ENCODE measurements around the gene KLF2. TPM values are rescaled to one million over a fixed set of nuclear protein-coding genes. Genes with fewer than 3 reads are reported as not detected.

Gene KLF2
- total and polyA plus RNA-seq, 2 of the 13 experiments (the other 11 are each of a cell fraction or from before 2014, with no cell fraction given): not detected

DNA sequence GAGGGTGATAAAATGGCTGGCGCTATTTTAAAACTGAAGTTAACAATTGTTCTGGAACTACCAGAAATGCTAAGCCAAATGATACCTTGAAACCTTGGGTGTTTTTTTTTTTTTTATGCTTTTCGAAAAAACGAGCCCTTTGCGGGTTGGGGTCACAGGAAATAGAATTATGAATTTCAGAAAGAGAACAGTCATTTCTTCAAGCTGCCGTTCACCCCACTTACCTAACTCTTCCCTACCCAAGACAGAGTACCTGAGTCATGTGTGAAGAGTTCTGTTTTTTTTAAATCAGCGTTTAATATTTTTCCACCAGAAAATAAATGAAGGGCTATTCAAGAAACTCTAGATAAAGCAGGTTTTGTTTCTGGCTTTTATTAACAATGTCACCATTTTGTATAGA is 35.3 kb downstream of the KLF2 start (continued):
- no peak for TF ChIP-seq DBP (CRISPR knock-in tag; IDR thresholded peaks at IDR 0.05; ENCODE audit: not compliant biosample characterization)
- no peak for TF ChIP-seq MTF2 (CRISPR knock-in tag; IDR thresholded peaks at IDR 0.05; ENCODE audit: borderline replicate concordance)
- no peak for TF ChIP-seq U2AF2 (IDR thresholded peaks at IDR 0.05; ENCODE audit: low read depth, low read length)
- no peak for TF ChIP-seq ZNF552 (CRISPR knock-in tag; IDR thresholded peaks at IDR 0.05; ENCODE audit: borderline replicate concordance)
- no peak for TF ChIP-seq SNAPC5 (CRISPR knock-in tag; IDR thresholded peaks at IDR 0.05; ENCODE audit: borderline replicate concordance)
- TF ChIP-seq TMF1 (CRISPR knock-in tag; IDR thresholded peaks at IDR 0.05; ENCODE audit: low read depth): no peak
- no peak for TF ChIP-seq ZMAT3 (CRISPR knock-in tag; conservative IDR thresholded peaks at IDR 0.05)

DNA sequence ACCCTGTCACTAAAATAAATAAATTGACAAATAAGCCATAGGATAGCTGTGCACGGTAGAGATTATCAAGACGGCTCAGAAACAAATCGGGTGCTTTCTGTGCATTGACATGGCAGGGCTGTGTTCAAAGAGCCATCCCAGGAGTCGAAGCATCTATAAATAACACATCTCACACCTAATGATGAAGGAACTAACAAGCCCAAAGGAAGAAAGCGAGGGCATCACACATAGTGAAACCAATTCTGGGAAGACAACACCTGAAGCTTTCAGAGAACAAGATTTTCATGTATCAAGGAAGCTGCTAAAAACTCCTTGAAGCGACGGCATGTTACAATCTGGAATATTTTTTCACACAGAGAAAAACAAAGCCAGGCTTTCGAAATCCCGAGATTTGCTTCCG is 36.1 kb downstream of the KLF2 start:
- no peaks in the 10 kb centered on the region for H3K9me3 ChIP-seq (ENCODE audit: low read length)
- H3K9ac ChIP-seq (ENCODE audit: insufficient read depth, low read depth, low read length): no peak overlapping the region
- H3K27me3 ChIP-seq (ENCODE audit: control insufficient read depth in 1 of 2, insufficient read depth in 2 of 2, low read length in 2 of 2): no peaks in the 10 kb centered on the region
- POLR2A ChIA-PET: no interaction called here
- no peak overlapping the region for H3K4me3 ChIP-seq (replicated peaks in 1 of 3; ENCODE audit: insufficient read depth in 1 of 3, low read depth in 2 of 3, low read length in 3 of 3)
- WGBS (ENCODE audit: low lambda C conversion rate): 87% methylated on average over 10 of the region's 10 CpGs
- in situ Hi-C loops (cut with HindIII; ENCODE audit: extremely low pct_ligation_motif_present, low pct_unique_long_range_greater_than_20kb) (no loop called here), intact Hi-C loops (cut with micrococcal nuclease; ENCODE audit: unreplicated experiment) (no loop called here)
- ATAC-seq: no peak
- H3K27ac ChIP-seq (ENCODE audit: extremely low read length, insufficient read depth, low read length): no peak overlapping the region
- H2AFZ ChIP-seq (ENCODE audit: low read length): no peak overlapping the region
- no peak for DNase-seq (ENCODE audit: low spot score)
- no peak for FAIRE-seq
- no peaks in the 10 kb centered on the region for H3K79me2 ChIP-seq (ENCODE audit: insufficient read depth, low read length)
- H4K20me1 ChIP-seq (ENCODE audit: insufficient read depth, low read length): no peaks in the 10 kb centered on the region
- peaks cover 11% of the 10 kb centered on the region for H3K4me1 ChIP-seq (ENCODE audit: insufficient read depth, low read length)
- H3K4me2 ChIP-seq (ENCODE audit: low read depth, low read length): no peak overlapping the region
- CTCF ChIA-PET (ENCODE audit: low intra/inter-chr PET ratio, low total read pairs): no interaction called here
- peaks cover 0 to 15% of the 10 kb centered on the region in 2 experiments; a peak in 2 of 5 replicates for H3K36me3 ChIP-seq (replicated peaks in 1 of 2; ENCODE audit: control insufficient read depth in 1 of 2, insufficient read depth in 2 of 2, low read length in 2 of 2)
- no TSS peak for BruUV-seq (replicated peaks)
- TF ChIP-seq MAFG (CRISPR knock-in tag; IDR thresholded peaks at IDR 0.05) (no peak), DR1 (CRISPR knock-in tag; IDR thresholded peaks at IDR 0.05) (no peak), SP140L (CRISPR knock-in tag; IDR thresholded peaks at IDR 0.05; ENCODE audit: borderline replicate concordance) (no peak), PHF21A (CRISPR knock-in tag; IDR thresholded peaks at IDR 0.05) (no peak), GPN1 (CRISPR knock-in tag; IDR thresholded peaks at IDR 0.05; ENCODE audit: borderline replicate concordance) (no peak), TFDP2 (CRISPR knock-in tag; IDR thresholded peaks at IDR 0.05) (no peak), ZBTB21 (CRISPR knock-in tag; IDR thresholded peaks at IDR 0.05) (no peak), PAF1 (CRISPR knock-in tag; IDR thresholded peaks at IDR 0.05) (no peak), ZNF256 (CRISPR knock-in tag; conservative IDR thresholded peaks at IDR 0.05) (no peak), TGIF2 (CRISPR knock-in tag; IDR thresholded peaks at IDR 0.05) (no peak), ZNF101 (CRISPR knock-in tag; IDR thresholded peaks at IDR 0.05; ENCODE audit: borderline replicate concordance, low read depth) (no peak), ZNF280B (CRISPR knock-in tag; IDR thresholded peaks at IDR 0.05; ENCODE audit: borderline replicate concordance) (no peak), KDM2A (CRISPR knock-in tag; IDR thresholded peaks at IDR 0.05; ENCODE audit: borderline replicate concordance, low read depth) (no peak), ARNTL (CRISPR knock-in tag; IDR thresholded peaks at IDR 0.05) (no peak), TEF (CRISPR knock-in tag; IDR thresholded peaks at IDR 0.05) (no peak)

Measured in HepG2 (cell line).